ENCODE measurements around the gene TGFBR3. TPM values are rescaled to one million over a fixed set of nuclear protein-coding genes. Genes with fewer than 3 reads are reported as not detected.

The TGFBR3 gene
- total RNA-seq, 1 experiment from 2014 or later: 12.2 TPM

DNA sequence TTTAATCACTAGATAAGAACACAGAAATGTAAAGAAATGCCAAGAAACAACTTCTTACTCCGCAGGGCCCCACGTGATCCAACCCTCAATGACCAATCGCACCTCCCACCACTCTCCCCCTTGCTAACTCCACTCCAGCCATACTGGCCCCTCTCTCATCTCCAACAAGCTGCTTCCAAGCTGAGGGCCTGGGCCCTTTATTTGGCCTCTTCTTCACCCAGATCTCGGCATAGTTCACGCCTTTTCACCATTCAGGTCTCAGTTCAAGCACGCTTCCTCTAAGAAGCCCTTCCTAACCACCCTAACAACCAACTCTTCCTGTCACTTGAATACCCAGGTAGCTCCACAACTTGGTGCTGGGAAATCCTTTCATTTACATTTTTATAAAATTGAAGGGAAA lies 110.7 kb downstream of the TGFBR3 start:
- Histone ChIP-seq H3K9me3 (no peaks in the 10 kb centered on the region), H3K4me1 (no peaks in the 10 kb centered on the region), H3K4me3 (ENCODE audit: low read depth, low read length) (no peak overlapping the region), H3K27me3 (replicated peaks; ENCODE audit: control insufficient read depth, insufficient read depth, low read length) (no peaks in the 10 kb centered on the region), H3K36me3 (ENCODE audit: control insufficient read depth, insufficient read depth, low read length) (no peaks in the 10 kb centered on the region)
- ChIA-PET POLR2A (no interaction called here), CTCF (interaction anchor here (0.6 kb wide), 1 partner anchor 83 kb away, joined by 3 read pairs; no protein-coding TSS in a partner anchor)
- H3K9me3 Mint-ChIP-seq (ENCODE audit: unreplicated experiment): peaks cover 8% of the 10 kb centered on the region
- no peaks in the 10 kb centered on the region for H3K27me3 Mint-ChIP-seq (ENCODE audit: insufficient read depth, unreplicated experiment)
- no peaks in the 10 kb centered on the region for H3K36me3 Mint-ChIP-seq (ENCODE audit: insufficient read depth, unreplicated experiment)
- TF ChIP-seq, protein P1, sequence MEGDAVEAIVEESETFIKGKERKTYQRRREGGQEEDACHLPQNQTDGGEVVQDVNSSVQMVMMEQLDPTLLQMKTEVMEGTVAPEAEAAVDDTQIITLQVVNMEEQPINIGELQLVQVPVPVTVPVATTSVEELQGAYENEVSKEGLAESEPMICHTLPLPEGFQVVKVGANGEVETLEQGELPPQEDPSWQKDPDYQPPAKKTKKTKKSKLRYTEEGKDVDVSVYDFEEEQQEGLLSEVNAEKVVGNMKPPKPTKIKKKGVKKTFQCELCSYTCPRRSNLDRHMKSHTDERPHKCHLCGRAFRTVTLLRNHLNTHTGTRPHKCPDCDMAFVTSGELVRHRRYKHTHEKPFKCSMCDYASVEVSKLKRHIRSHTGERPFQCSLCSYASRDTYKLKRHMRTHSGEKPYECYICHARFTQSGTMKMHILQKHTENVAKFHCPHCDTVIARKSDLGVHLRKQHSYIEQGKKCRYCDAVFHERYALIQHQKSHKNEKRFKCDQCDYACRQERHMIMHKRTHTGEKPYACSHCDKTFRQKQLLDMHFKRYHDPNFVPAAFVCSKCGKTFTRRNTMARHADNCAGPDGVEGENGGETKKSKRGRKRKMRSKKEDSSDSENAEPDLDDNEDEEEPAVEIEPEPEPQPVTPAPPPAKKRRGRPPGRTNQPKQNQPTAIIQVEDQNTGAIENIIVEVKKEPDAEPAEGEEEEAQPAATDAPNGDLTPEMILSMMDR (IDR thresholded peaks at IDR 0.05; ENCODE audit: insufficient read depth in 1 of 2, low read depth in 1 of 2, low read length in 1 of 2, severe bottlenecking in 1 of 2, unreplicated experiment in 1 of 2): no peak
- H3K4me1 Mint-ChIP-seq (ENCODE audit: low read depth, unreplicated experiment): peaks cover 7% of the 10 kb centered on the region
- peak overlapping the region; percentile 17 for H3K27ac Mint-ChIP-seq (ENCODE audit: unreplicated experiment)
- DNase-seq: no peak
- intact Hi-C loops (cut with micrococcal nuclease; ENCODE audit: unreplicated experiment): no loop called here
- H3K4me3 Mint-ChIP-seq (ENCODE audit: unreplicated experiment): no peak overlapping the region
- no TSS peak for BruUV-seq (replicated peaks)

DNA sequence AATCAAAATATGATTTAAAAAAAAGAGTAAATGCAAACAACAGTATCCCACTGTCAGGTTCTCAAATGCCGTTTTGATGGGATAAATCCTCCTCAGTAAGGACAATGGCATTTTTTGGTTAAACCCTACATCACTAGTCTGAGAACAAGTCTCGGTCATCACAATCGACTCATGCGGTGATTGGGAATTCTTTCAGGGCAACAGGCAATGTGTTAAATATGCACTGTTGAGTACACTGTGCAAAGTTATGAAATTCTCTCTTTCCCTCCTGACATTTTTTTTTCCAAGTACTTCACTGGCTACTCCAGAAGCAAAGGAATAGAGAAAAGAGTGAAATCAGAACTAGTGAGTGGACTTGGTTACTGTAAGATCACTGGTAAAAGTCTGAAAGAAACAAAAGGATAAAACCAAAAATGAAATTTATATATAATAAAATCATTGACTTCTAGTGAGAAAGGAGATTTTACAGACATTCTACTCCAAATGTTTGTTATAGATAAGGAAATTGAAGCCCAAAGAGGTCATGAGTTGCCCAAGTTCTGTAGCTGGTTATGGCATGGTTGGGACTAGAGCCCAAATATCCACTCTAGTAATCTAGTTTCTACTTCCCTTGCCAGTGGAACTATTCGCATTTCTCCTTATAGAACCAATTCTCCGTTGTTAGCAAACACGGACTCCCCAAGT lies 111.3 kb downstream of the TGFBR3 start:
- Mint-ChIP-seq H3K4me3 (ENCODE audit: unreplicated experiment) (no peak overlapping the region), H3K27ac (ENCODE audit: unreplicated experiment) (no peak overlapping the region), H3K4me1 (ENCODE audit: low read depth, unreplicated experiment) (peaks cover 7% of the 10 kb centered on the region), H3K27me3 (ENCODE audit: insufficient read depth, unreplicated experiment) (no peaks in the 10 kb centered on the region), H3K36me3 (ENCODE audit: insufficient read depth, unreplicated experiment) (no peaks in the 10 kb centered on the region), H3K9me3 (ENCODE audit: unreplicated experiment) (peaks cover 8% of the 10 kb centered on the region)
- H3K4me3 ChIP-seq (ENCODE audit: low read depth, low read length): no peak overlapping the region
- ChIA-PET CTCF (interaction anchor here (0.6 kb wide), 1 partner anchor 82 kb away, joined by 3 read pairs; no protein-coding TSS in a partner anchor), POLR2A (no interaction called here)
- H3K27me3 ChIP-seq (replicated peaks; ENCODE audit: control insufficient read depth, insufficient read depth, low read length): no peaks in the 10 kb centered on the region
- TF ChIP-seq, protein P1 (IDR thresholded peaks at IDR 0.05; ENCODE audit: insufficient read depth in 1 of 2, low read depth in 1 of 2, low read length in 1 of 2, severe bottlenecking in 1 of 2, unreplicated experiment in 1 of 2): no peak
- intact Hi-C loops (cut with micrococcal nuclease; ENCODE audit: unreplicated experiment): no loop called here
- BruUV-seq (replicated peaks): no TSS peak
- no peaks in the 10 kb centered on the region for H3K36me3 ChIP-seq (ENCODE audit: control insufficient read depth, insufficient read depth, low read length)
- H3K4me1 ChIP-seq: no peaks in the 10 kb centered on the region
- H3K9me3 ChIP-seq: no peaks in the 10 kb centered on the region
- DNase-seq: no peak

DNA sequence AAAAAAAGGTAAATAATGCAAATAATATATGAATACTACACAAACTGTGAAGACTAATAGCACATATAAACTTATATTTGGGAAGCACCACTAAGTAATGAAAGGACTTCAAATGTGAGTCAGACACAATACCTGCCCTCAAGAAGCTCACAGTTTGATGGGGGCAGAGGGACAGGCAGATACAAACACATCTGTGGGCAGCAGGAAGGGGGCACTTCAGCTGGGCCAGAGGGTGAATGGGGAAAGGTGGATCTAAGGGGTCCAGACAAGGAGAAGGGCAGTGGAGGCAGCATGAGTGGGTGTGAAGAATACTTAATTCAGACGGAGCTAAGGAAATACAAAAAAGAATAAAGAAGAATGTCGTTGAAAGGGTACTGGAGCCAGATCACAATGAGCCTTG lies 114.2 kb downstream of the TGFBR3 start:
- Histone ChIP-seq H3K4me3 (ENCODE audit: low read depth, low read length) (no peak overlapping the region), H3K36me3 (ENCODE audit: control insufficient read depth, insufficient read depth, low read length) (no peaks in the 10 kb centered on the region), H3K4me1 (no peaks in the 10 kb centered on the region), H3K9me3 (no peaks in the 10 kb centered on the region), H3K27me3 (replicated peaks; ENCODE audit: control insufficient read depth, insufficient read depth, low read length) (no peaks in the 10 kb centered on the region)
- ChIA-PET CTCF (no interaction called here), POLR2A (no interaction called here)
- peaks cover 7% of the 10 kb centered on the region for H3K4me1 Mint-ChIP-seq (ENCODE audit: low read depth, unreplicated experiment)
- BruUV-seq (replicated peaks): no TSS peak
- H3K36me3 Mint-ChIP-seq (ENCODE audit: insufficient read depth, unreplicated experiment): no peaks in the 10 kb centered on the region
- intact Hi-C loops (cut with micrococcal nuclease; ENCODE audit: unreplicated experiment): no loop called here
- no peak for DNase-seq
- H3K27me3 Mint-ChIP-seq (ENCODE audit: insufficient read depth, unreplicated experiment): no peaks in the 10 kb centered on the region
- no peak overlapping the region for H3K4me3 Mint-ChIP-seq (ENCODE audit: unreplicated experiment)
- TF ChIP-seq, protein P1 (IDR thresholded peaks at IDR 0.05; ENCODE audit: insufficient read depth in 1 of 2, low read depth in 1 of 2, low read length in 1 of 2, severe bottlenecking in 1 of 2, unreplicated experiment in 1 of 2): no peak
- H3K27ac Mint-ChIP-seq (ENCODE audit: unreplicated experiment): no peak overlapping the region
- peaks cover 8% of the 10 kb centered on the region for H3K9me3 Mint-ChIP-seq (ENCODE audit: unreplicated experiment)
